ENCODE data around the gene ATP8A1.
A peak's percentile ranks its signal among the peaks of the same experiment; 100 is the strongest.

Gene ATP8A1

GRCh38 chr4:42363614-42364013 lies 293.3 kb downstream of the ATP8A1 start:
- no peaks in the 10 kb centered on the region for H3K27me3 ChIP-seq (ENCODE audit: control insufficient read depth, insufficient read depth, low read length)
- no peak overlapping the region for H3K27ac ChIP-seq
- H3K4me3 ChIP-seq (ENCODE audit: low read depth, low read length), result no peak overlapping the region
- no peaks in the 10 kb centered on the region for H3K4me1 ChIP-seq
- no peaks in the 10 kb centered on the region for H3K79me2 ChIP-seq
- no peak overlapping the region for H2AFZ ChIP-seq
- H3K4me2 ChIP-seq (ENCODE audit: low read length), result no peak overlapping the region
- TF ChIP-seq CTCF (IDR thresholded peaks at IDR 0.05), result no peak
- H3K9me3 ChIP-seq (ENCODE audit: control insufficient read depth, low read length), result no peaks in the 10 kb centered on the region
- no peak overlapping the region for H3K9ac ChIP-seq
- no peaks in the 10 kb centered on the region for H3K36me3 ChIP-seq (ENCODE audit: control insufficient read depth, insufficient read depth, low read length)

DNA sequence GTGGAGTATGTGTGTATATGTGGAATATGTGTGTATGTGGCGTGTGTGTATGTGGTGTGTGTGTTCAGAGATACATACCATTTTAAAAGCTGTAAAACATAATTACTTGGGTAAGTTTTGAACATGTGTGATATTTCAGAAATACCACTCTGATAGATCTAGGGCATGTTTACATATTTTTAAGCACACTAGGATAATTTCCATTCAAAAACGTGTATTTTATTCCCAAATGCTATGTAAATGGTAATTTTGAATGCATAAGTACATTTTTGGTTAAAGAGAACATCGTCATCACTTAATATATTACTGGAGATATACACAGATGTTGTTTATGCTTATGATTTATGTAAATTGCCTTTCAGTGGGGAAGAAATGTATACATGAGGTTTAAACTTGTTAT lies 294.3 kb downstream of the ATP8A1 start:
- Histone ChIP-seq H3K36me3 (ENCODE audit: control insufficient read depth, insufficient read depth, low read length) (no peaks in the 10 kb centered on the region), H3K9me3 (ENCODE audit: control insufficient read depth, low read length) (no peaks in the 10 kb centered on the region), H2AFZ (no peak overlapping the region), H3K79me2 (no peaks in the 10 kb centered on the region), H3K27ac (no peak overlapping the region), H3K4me2 (ENCODE audit: low read length) (no peak overlapping the region), H3K27me3 (ENCODE audit: control insufficient read depth, insufficient read depth, low read length) (no peaks in the 10 kb centered on the region), H3K9ac (no peak overlapping the region), H3K4me1 (no peaks in the 10 kb centered on the region), H3K4me3 (ENCODE audit: low read depth, low read length) (no peak overlapping the region)
- TF ChIP-seq CTCF (IDR thresholded peaks at IDR 0.05), result no peak

- TF ChIP-seq CTCF (IDR thresholded peaks at IDR 0.05), result no peak
- H3K9me3 ChIP-seq (ENCODE audit: control insufficient read depth, low read length), result no peaks in the 10 kb centered on the region
- no peaks in the 10 kb centered on the region for H3K27me3 ChIP-seq (ENCODE audit: control insufficient read depth, insufficient read depth, low read length)
- H3K27ac ChIP-seq, result no peak overlapping the region
- no peak overlapping the region for H3K9ac ChIP-seq
- H3K4me2 ChIP-seq (ENCODE audit: low read length), result no peak overlapping the region
- H2AFZ ChIP-seq, result no peak overlapping the region
- H3K4me3 ChIP-seq (ENCODE audit: low read depth, low read length), result no peak overlapping the region
- no peaks in the 10 kb centered on the region for H3K4me1 ChIP-seq
- no peaks in the 10 kb centered on the region for H3K36me3 ChIP-seq (ENCODE audit: control insufficient read depth, insufficient read depth, low read length)
- no peaks in the 10 kb centered on the region for H3K79me2 ChIP-seq
Observed at GRCh38 chr4:42361456-42361855, 295.4 kb downstream of the ATP8A1 start.

GRCh38 chr4:42360256-42360669 lies 296.6 kb downstream of the ATP8A1 start:
- no peak overlapping the region for H2AFZ ChIP-seq
- H3K4me3 ChIP-seq (ENCODE audit: low read depth, low read length), result peak overlapping the region; percentile 42
- no peaks in the 10 kb centered on the region for H3K36me3 ChIP-seq (ENCODE audit: control insufficient read depth, insufficient read depth, low read length)
- H3K27me3 ChIP-seq (ENCODE audit: control insufficient read depth, insufficient read depth, low read length), result no peaks in the 10 kb centered on the region
- H3K27ac ChIP-seq, result no peak overlapping the region
- no peaks in the 10 kb centered on the region for H3K79me2 ChIP-seq
- TF ChIP-seq CTCF (IDR thresholded peaks at IDR 0.05), result no peak
- H3K9me3 ChIP-seq (ENCODE audit: control insufficient read depth, low read length), result no peaks in the 10 kb centered on the region
- no peaks in the 10 kb centered on the region for H3K4me1 ChIP-seq
- no peak overlapping the region for H3K9ac ChIP-seq
- peak overlapping the region; percentile 69 for H3K4me2 ChIP-seq (ENCODE audit: low read length)

- no peaks in the 10 kb centered on the region for H3K27me3 ChIP-seq (ENCODE audit: control insufficient read depth, insufficient read depth, low read length)
- TF ChIP-seq CTCF (IDR thresholded peaks at IDR 0.05), result no peak
- H3K79me2 ChIP-seq, result no peaks in the 10 kb centered on the region
- H3K9me3 ChIP-seq (ENCODE audit: control insufficient read depth, low read length), result no peaks in the 10 kb centered on the region
- peak overlapping the region; percentile 69 for H3K4me2 ChIP-seq (ENCODE audit: low read length)
- H3K9ac ChIP-seq, result no peak overlapping the region
- H3K4me3 ChIP-seq (ENCODE audit: low read depth, low read length), result peak overlapping the region; percentile 42
- no peaks in the 10 kb centered on the region for H3K4me1 ChIP-seq
- no peak overlapping the region for H3K27ac ChIP-seq
- H3K36me3 ChIP-seq (ENCODE audit: control insufficient read depth, insufficient read depth, low read length), result no peaks in the 10 kb centered on the region
- no peak overlapping the region for H2AFZ ChIP-seq
Observed at GRCh38 chr4:42359711-42360110, 297.2 kb downstream of the ATP8A1 start.

All from parathyroid adenoma (tissue), 2 donors.